GM12872 (cell line): ENCODE measurements around the gene CTNNA3.

ENCODE experiments used
- TF ChIP-seq, protein P1 (sequence below): IDR thresholded peaks from 3 replicates; pipeline ENCODE4 v1.5.1; 2011; ENCODE audit warnings: low read depth, mild to moderate bottlenecking, low read length, moderate library complexity; ENCODE audit not compliant: insufficient read depth

Gene CTNNA3

GRCh38 chr10:67242528-67242927 is 453.5 kb downstream of the CTNNA3 start:
- TF ChIP-seq, protein P1, sequence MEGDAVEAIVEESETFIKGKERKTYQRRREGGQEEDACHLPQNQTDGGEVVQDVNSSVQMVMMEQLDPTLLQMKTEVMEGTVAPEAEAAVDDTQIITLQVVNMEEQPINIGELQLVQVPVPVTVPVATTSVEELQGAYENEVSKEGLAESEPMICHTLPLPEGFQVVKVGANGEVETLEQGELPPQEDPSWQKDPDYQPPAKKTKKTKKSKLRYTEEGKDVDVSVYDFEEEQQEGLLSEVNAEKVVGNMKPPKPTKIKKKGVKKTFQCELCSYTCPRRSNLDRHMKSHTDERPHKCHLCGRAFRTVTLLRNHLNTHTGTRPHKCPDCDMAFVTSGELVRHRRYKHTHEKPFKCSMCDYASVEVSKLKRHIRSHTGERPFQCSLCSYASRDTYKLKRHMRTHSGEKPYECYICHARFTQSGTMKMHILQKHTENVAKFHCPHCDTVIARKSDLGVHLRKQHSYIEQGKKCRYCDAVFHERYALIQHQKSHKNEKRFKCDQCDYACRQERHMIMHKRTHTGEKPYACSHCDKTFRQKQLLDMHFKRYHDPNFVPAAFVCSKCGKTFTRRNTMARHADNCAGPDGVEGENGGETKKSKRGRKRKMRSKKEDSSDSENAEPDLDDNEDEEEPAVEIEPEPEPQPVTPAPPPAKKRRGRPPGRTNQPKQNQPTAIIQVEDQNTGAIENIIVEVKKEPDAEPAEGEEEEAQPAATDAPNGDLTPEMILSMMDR = no peak

DNA sequence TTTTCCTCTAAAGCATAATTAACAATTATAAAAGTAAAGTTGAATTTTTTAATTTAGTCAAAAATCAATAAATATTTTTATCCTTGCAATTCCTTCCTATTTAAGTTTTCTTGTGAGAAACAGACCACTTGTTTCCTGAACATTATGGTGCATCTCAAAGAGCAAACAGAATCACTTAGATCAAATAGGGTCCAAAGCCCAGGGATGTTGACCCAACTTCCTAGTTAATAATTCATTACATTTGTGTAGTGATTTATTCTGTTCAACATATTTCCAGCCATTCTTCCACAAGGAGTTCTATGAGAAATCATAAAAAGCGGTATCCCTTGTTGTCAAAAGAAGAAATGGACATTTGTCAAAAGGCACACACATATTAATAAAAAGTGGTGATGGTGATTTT is 454.5 kb downstream of the CTNNA3 start:
- TF ChIP-seq, protein P1 = no peak

GRCh38 chr10:67239864-67240497 is 456.0 kb downstream of the CTNNA3 start:
- TF ChIP-seq, protein P1 = no peak

- TF ChIP-seq, protein P1 = no peak
Measured at GRCh38 chr10:67225226-67225625, 470.8 kb downstream of the CTNNA3 start.

DNA sequence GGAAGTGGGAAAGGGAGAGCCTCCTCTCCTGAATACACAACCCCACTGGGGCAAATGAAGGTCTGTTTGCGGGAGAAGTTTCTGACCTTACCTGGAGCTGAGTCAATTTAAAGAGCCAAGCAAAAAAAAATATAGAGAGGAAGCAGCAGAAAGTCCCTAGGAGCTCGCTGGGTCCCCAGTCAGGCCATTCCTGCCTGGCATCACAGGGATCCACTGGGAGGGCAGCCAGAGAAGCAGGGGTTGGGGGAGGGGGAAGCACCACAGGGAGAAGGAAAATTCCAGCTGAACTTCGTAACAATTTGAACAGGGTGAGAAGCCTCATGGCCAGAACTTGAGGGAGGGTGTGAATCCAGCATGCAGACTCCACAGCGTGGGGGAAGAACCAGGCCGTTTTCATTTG is 471.4 kb downstream of the CTNNA3 start:
- TF ChIP-seq, protein P1 = no peak

DNA sequence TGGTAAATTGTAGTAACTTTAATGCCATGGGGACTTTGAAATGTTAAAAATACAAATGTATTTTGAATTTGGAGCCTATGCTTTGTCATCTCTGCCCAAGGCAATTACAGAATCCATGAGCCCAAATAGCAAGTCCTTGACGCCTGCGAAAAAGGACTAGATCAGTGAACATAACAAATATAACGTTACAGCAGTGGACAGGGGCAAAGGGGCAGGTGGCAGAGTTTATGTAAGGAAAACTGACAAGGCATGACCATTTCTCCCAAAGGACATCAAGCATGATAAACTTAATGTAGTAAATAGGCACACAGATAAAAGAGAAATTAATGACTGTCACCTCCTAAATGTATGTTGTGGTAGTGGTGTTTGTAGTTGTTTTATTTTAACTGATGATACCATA is 473.1 kb downstream of the CTNNA3 start:
- TF ChIP-seq, protein P1 = no peak

GRCh38 chr10:67221939-67222494 is 474.0 kb downstream of the CTNNA3 start:
- TF ChIP-seq, protein P1 = no peak
